HG03103 (cell line): Measurements from ENCODE around the gene ZNF223.
A peak's percentile ranks its signal among the peaks of the same experiment; 100 is the strongest.

ENCODE experiments used
- ATAC-seq: cut with Tn5 transposase; IDR thresholded peaks from one replicate; pipeline ENCODE4 v1.9.1; 2021; ENCODE audit warnings: low read depth; ENCODE audit not compliant: unreplicated experiment

Gene ZNF223

GRCh38 chr19:44069415-44069814 is 17.6 kb downstream of the ZNF223 start:
- no peak for ATAC-seq

GRCh38 chr19:44071824-44072542 is 20.1 kb downstream of the ZNF223 start, which contains the start of gene ZNF284:
TSS of gene ZNF284 (plus strand) at chr19:44072159. CDS start at chr19:44076390, 4,231 bp downstream.
- ATAC-seq, result peak; percentile 93

GRCh38 chr19:44072543-44073401 is 20.9 kb downstream of the ZNF223 start:
- no peak for ATAC-seq

- no peak for ATAC-seq
These were observed 24.5 kb downstream of the ZNF223 start for GRCh38 chr19:44076325-44076724.

- no peak for ATAC-seq
These were observed 40.3 kb downstream of the ZNF223 start for GRCh38 chr19:44092108-44092507.

GRCh38 chr19:44093931-44094765 is 42.3 kb downstream of the ZNF223 start, which contains the start of gene ZNF224:
TSS of gene ZNF224 (plus strand) at chr19:44094361. CDS start at chr19:44097874, 3,513 bp downstream.
- ATAC-seq, result peak; percentile 81

- ATAC-seq, result no peak
These were observed 55.9 kb downstream of the ZNF223 start for GRCh38 chr19:44107751-44108150.

- no peak for ATAC-seq
These were observed 57.6 kb downstream of the ZNF223 start for GRCh38 chr19:44109458-44109857.

- no peak for ATAC-seq
These were observed 60.2 kb downstream of the ZNF223 start for GRCh38 chr19:44111910-44112463.

GRCh38 chr19:44112802-44113137 is 60.9 kb downstream of the ZNF223 start:
- ATAC-seq, result no peak

GRCh38 chr19:44113138-44113783 is 61.4 kb downstream of the ZNF223 start, which contains the start of gene ZNF225:
TSS of gene ZNF225 (plus strand) at chr19:44113399. CDS start at chr19:44115828, 2,429 bp downstream.
- ATAC-seq, result peak; percentile 82

- peak; percentile 13 for ATAC-seq
These were observed 62.1 kb downstream of the ZNF223 start for GRCh38 chr19:44113784-44114390.
